IMR-90 (cell line): ENCODE results near the gene DOLPP1. TPM values are rescaled to one million over a fixed set of nuclear protein-coding genes. Genes with fewer than 3 reads are reported as not detected.

Experiments used
- ATAC-seq: fragments of 200-7000 bp; cut with Tn5 transposase; 2 replicates; pipeline ENCODE4 v1.9.1; 2020; ENCODE audit warnings: low read depth, mild to moderate bottlenecking, moderate library complexity
- BruUV-seq: library from RNA; stranded (reverse); fragments of 400-500 nt; replicated peaks from 2 replicates; lab custom pipeline; 2021; lab: Mats Ljungman, UMichigan
- CTCF ChIA-PET: fragments of 300-600 bp; formaldehyde crosslinking; extraction: SDS; loops from one replicate; lab custom pipeline; 2021; ENCODE audit warnings: antibody characterized with exemption; lab: Yijun Ruan, JAX
- POLR2A ChIA-PET: fragments of 300-600 bp; sonication (Branson Sonifier 250); formaldehyde crosslinking; loops from one replicate; lab custom pipeline; 2022; ENCODE audit warnings: antibody characterized with exemption; ENCODE audit not compliant: unreplicated experiment; lab: Charles Lee
- DNase-seq: peaks from one replicate; pipeline ENCODE4 v3.0.0; 2013
- H2AFZ ChIP-seq: replicated peaks from 2 replicates; pipeline ENCODE3; 2013; ENCODE audit warnings: low read length, mild to moderate bottlenecking; ENCODE audit not compliant: poor library complexity
- H2AK5ac ChIP-seq: 2 replicates; pipeline ENCODE4 v1.6.1; 2013; ENCODE audit warnings: low read depth, low read length, inconsistent platforms
- H2AK9ac ChIP-seq: replicated peaks from 2 replicates; pipeline ENCODE3; 2013; ENCODE audit warnings: mild to moderate bottlenecking, low read depth, low read length, moderate library complexity; ENCODE audit not compliant: poor library complexity
- H2BK120ac ChIP-seq: 2 replicates; pipeline ENCODE4 v1.6.1; 2013; ENCODE audit warnings: low read depth, low read length, inconsistent platforms
- H2BK15ac ChIP-seq: 3 replicates; pipeline ENCODE4 v1.6.1; 2013; ENCODE audit warnings: low read depth, low read length, inconsistent platforms
- H2BK20ac ChIP-seq: 2 replicates; pipeline ENCODE4 v1.6.1; 2013; ENCODE audit warnings: low read depth, mild to moderate bottlenecking, inconsistent platforms, low read length, moderate library complexity
- H2BK5ac ChIP-seq: 2 replicates; pipeline ENCODE4 v1.6.1; 2013; ENCODE audit warnings: mild to moderate bottlenecking, low read depth, low read length, inconsistent platforms; ENCODE audit not compliant: poor library complexity, severe bottlenecking
- H3K14ac ChIP-seq: replicated peaks from 2 replicates; pipeline ENCODE4 v1.6.1; 2013; ENCODE audit warnings: low read depth, low read length, inconsistent platforms
- H3K18ac ChIP-seq: 2 replicates; pipeline ENCODE4 v1.6.1; 2013; ENCODE audit warnings: low read depth, low read length, control low read depth
- H3K23ac ChIP-seq: 2 replicates; pipeline ENCODE4 v1.6.1; 2013; ENCODE audit warnings: low read depth, low read length, inconsistent platforms
- H3K27ac ChIP-seq: 2 replicates; pipeline ENCODE4 v1.5.1; 2013; ENCODE audit warnings: mild to moderate bottlenecking, control low read depth, low read length; ENCODE audit not compliant: insufficient read depth
- H3K27me3 ChIP-seq: 2 replicates; pipeline ENCODE4 v1.6.1; 2013; ENCODE audit warnings: low read length; ENCODE audit not compliant: control insufficient read depth, insufficient read depth
- H3K36me3 ChIP-seq: 2 replicates; pipeline ENCODE4 v1.6.1; 2013; ENCODE audit warnings: low read length, mixed read lengths; ENCODE audit not compliant: control insufficient read depth, insufficient read depth
- H3K4ac ChIP-seq: 2 replicates; pipeline ENCODE4 v1.6.1; 2013; ENCODE audit warnings: low read depth, low read length, inconsistent platforms
- H3K4me1 ChIP-seq: 2 replicates; pipeline ENCODE4 v1.6.1; 2013; ENCODE audit warnings: low read length, mixed read lengths; ENCODE audit not compliant: control insufficient read depth, insufficient read depth
- H3K4me2 ChIP-seq: 2 replicates; pipeline ENCODE4 v1.6.1; 2013; ENCODE audit warnings: low read depth, mild to moderate bottlenecking, control low read depth, low read length, moderate library complexity
- H3K4me3 ChIP-seq: 2 replicates; pipeline ENCODE4 v1.5.1; 2013; ENCODE audit warnings: low read depth, mild to moderate bottlenecking, control low read depth, low read length, moderate library complexity; ENCODE audit not compliant: insufficient read depth
- H3K56ac ChIP-seq: 2 replicates; pipeline ENCODE4 v1.6.1; 2013; ENCODE audit warnings: low read length, inconsistent platforms; ENCODE audit not compliant: insufficient read depth; ENCODE audit errors: extremely low read depth
- H3K79me1 ChIP-seq, 2 experiments: 2 replicates each; pipeline ENCODE4 v1.6.1; 2013; ENCODE audit warnings: low read length in 2 of 2, inconsistent platforms in 1 of 2, low read depth in 1 of 2
- H3K9ac ChIP-seq: 2 replicates; pipeline ENCODE4 v1.6.1; 2013; ENCODE audit warnings: low read depth, low read length, control low read depth
- H3K9me1 ChIP-seq: 2 replicates; pipeline ENCODE4 v1.6.1; 2013; ENCODE audit warnings: low read length, inconsistent platforms; ENCODE audit not compliant: insufficient read depth
- H3K9me3 ChIP-seq: 2 replicates; pipeline ENCODE4 v1.6.1; 2013; ENCODE audit warnings: low read length; ENCODE audit not compliant: control insufficient read depth, insufficient read depth
- H4K20me1 ChIP-seq: 2 replicates; pipeline ENCODE4 v1.6.1; 2013; ENCODE audit warnings: low read length, inconsistent platforms; ENCODE audit not compliant: insufficient read depth
- H4K5ac ChIP-seq: 2 replicates; pipeline ENCODE4 v1.6.1; 2013; ENCODE audit warnings: mild to moderate bottlenecking, low read depth, low read length, control low read depth
- H4K8ac ChIP-seq, 2 experiments: 2 replicates each; pipeline ENCODE4 v1.6.1; 2013; ENCODE audit warnings: low read depth in 2 of 2, low read length in 2 of 2, control low read depth in 1 of 2, inconsistent platforms in 1 of 2
- H4K91ac ChIP-seq: 2 replicates; pipeline ENCODE4 v1.6.1; 2013; ENCODE audit warnings: low read depth, low read length, inconsistent platforms; ENCODE audit not compliant: insufficient read depth
- BHLHE40 ChIP-seq: fragments of 150-350 bp; IDR thresholded peaks from 2 replicates; pipeline ENCODE4 v1.6.1; 2016; ENCODE audit warnings: mild to moderate bottlenecking, low read depth, low read length
- CEBPB ChIP-seq: IDR thresholded peaks from 2 replicates; pipeline ENCODE4 v1.6.1; 2012; ENCODE audit warnings: low read depth, low read length, improper control_type of control experiment
- CHD1 ChIP-seq: IDR thresholded peaks from 2 replicates; pipeline ENCODE4 v1.6.1; 2012; ENCODE audit warnings: low read depth, low read length, improper control_type of control experiment
- ELK1 ChIP-seq: fragments of 150-350 bp; IDR thresholded peaks from 2 replicates; pipeline ENCODE4 v1.6.1; 2016; ENCODE audit warnings: low read depth, mild to moderate bottlenecking, low read length, moderate library complexity, borderline replicate concordance
- FOS ChIP-seq: fragments of 150-350 bp; IDR thresholded peaks from 2 replicates; pipeline ENCODE4 v1.6.1; 2016; ENCODE audit warnings: low read depth, low read length
- MAFK ChIP-seq: IDR thresholded peaks from 2 replicates; pipeline ENCODE4 v1.6.1; 2012; ENCODE audit warnings: low read depth, low read length, improper control_type of control experiment
- MAZ ChIP-seq: IDR thresholded peaks from 2 replicates; pipeline ENCODE4 v1.6.1; 2012; ENCODE audit warnings: low read depth, mild to moderate bottlenecking, low read length, improper control_type of control experiment, moderate library complexity, borderline replicate concordance
- MXI1 ChIP-seq: IDR thresholded peaks from 2 replicates; pipeline ENCODE4 v1.6.1; 2012; ENCODE audit warnings: low read depth, mild to moderate bottlenecking, low read length, moderate library complexity, borderline replicate concordance
- NFE2L2 ChIP-seq: fragments of 150-350 bp; IDR thresholded peaks from 2 replicates; pipeline ENCODE4 v1.6.1; 2016; ENCODE audit warnings: low read depth, mild to moderate bottlenecking, low read length
- POLR2A ChIP-seq: IDR thresholded peaks from 2 replicates; pipeline ENCODE4 v1.6.1; 2012; ENCODE audit warnings: mild to moderate bottlenecking, low read depth, low read length
- RAD21 ChIP-seq: IDR thresholded peaks from 2 replicates; pipeline ENCODE4 v1.6.1; 2012; ENCODE audit warnings: low read length, improper control_type of control experiment
- RCOR1 ChIP-seq: IDR thresholded peaks from 2 replicates; pipeline ENCODE4 v1.6.1; 2012; ENCODE audit warnings: mild to moderate bottlenecking, low read length, improper control_type of control experiment; ENCODE audit not compliant: insufficient replicate concordance
- RFX5 ChIP-seq: IDR thresholded peaks from 2 replicates; pipeline ENCODE4 v1.8.0; 2012; ENCODE audit warnings: low read depth, mild to moderate bottlenecking, low read length, moderate library complexity
- SMC3 ChIP-seq: fragments of 150-350 bp; IDR thresholded peaks from 2 replicates; pipeline ENCODE4 v1.6.1; 2016; ENCODE audit warnings: low read depth, mild to moderate bottlenecking, antibody characterized with exemption, low read length, moderate library complexity
- USF2 ChIP-seq: fragments of 150-350 bp; IDR thresholded peaks from 2 replicates; pipeline ENCODE4 v1.6.1; 2017; ENCODE audit warnings: mild to moderate bottlenecking, antibody characterized with exemption, low read length, low read depth
- WGBS, 2 experiments: methylation state at CpG; one replicate each; pipeline versions ENCODE4 v1.1.5 to v1.1.7; 2013; ENCODE audit warnings: missing lambda C conversion rate in 2 of 2; ENCODE audit not compliant: insufficient read length in 1 of 2; ENCODE audit errors: extremely low coverage in 2 of 2; 5-methylcytosine and 5-hydroxymethylcytosine counted together
- dilution Hi-C: fragments of 300-500 bp; cut with HindIII; formaldehyde crosslinking; loops from one replicate; pipeline ENCODE4 v1.14.3; 2018; ENCODE audit warnings: low sequenced_read_pairs; ENCODE audit not compliant: unreplicated experiment
- in situ Hi-C: fragments of 300-500 bp; cut with MboI; formaldehyde crosslinking; loops from 3 replicates; pipeline ENCODE4 v1.14.3; 2019; ENCODE audit warnings: low sequenced_read_pairs, inconsistent platforms, mixed read lengths
- intact Hi-C: fragments of 100-400 bp; cut with micrococcal nuclease; formaldehyde crosslinking; loops from 2 replicates; pipeline ENCODE4 v1.10.0; 2022
- polyA plus RNA-seq, 3 experiments: library from polyadenylated mRNA; depleted of rRNA; stranded (reverse); fragments of >200 nt; gene quantifications; 2 replicates each; pipeline ENCODE4 v1.2.3, GENCODE V29; 2012; ENCODE audit warnings: low replicate concordance in 1 of 3
- total RNA-seq: library from RNA; depleted of rRNA; stranded (reverse); fragments of >200 nt; gene quantifications from 2 replicates; pipeline ENCODE4 v1.2.3, GENCODE V29; 2012

DOLPP1 gene
- total and polyA plus RNA-seq, 2 of the 4 experiments (the other 2 are of a cell fraction) = 7.0 to 16.5 TPM

GRCh38 chr9:129059796-129060785, 20.8 kb upstream of the DOLPP1 start:
- H3K23ac ChIP-seq = no peak overlapping the region
- H3K9me3 ChIP-seq = no peaks in the 10 kb centered on the region
- no peaks in the 10 kb centered on the region for H3K27me3 ChIP-seq
- H4K20me1 ChIP-seq = no peaks in the 10 kb centered on the region
- peaks cover 0 to 11% of the 10 kb centered on the region in 2 experiments; a peak in 1 of 4 replicates for H3K79me1 ChIP-seq
- H3K4me1 ChIP-seq = no peaks in the 10 kb centered on the region
- no peak overlapping the region for H3K18ac ChIP-seq
- H2AFZ ChIP-seq = no peak overlapping the region
- ChIA-PET CTCF (no interaction called here), POLR2A (no interaction called here)
- H4K8ac ChIP-seq = no peak overlapping the region
- H2BK15ac ChIP-seq = no peak overlapping the region
- H3K4ac ChIP-seq = no peak overlapping the region
- 95% methylated on average over 7 of the region's 37 CpGs; no CpG with 5 or more reads in 1 of the 2 experiments for WGBS, 2 experiments
- peaks cover 43% of the 10 kb centered on the region for H3K36me3 ChIP-seq
- dilution Hi-C loops = no loop called here
- ATAC-seq = no peak
- no peak overlapping the region for H3K9ac ChIP-seq
- H2BK120ac ChIP-seq = no peak overlapping the region
- H2BK20ac ChIP-seq = no peak overlapping the region
- intact Hi-C loops = no loop called here
- no peak overlapping the region for H3K27ac ChIP-seq
- H3K4me2 ChIP-seq = no peak overlapping the region
- H3K9me1 ChIP-seq = no peaks in the 10 kb centered on the region
- no peak overlapping the region for H2BK5ac ChIP-seq
- BruUV-seq = no TSS peak
- DNase-seq = no peak
- no peak overlapping the region for H3K4me3 ChIP-seq
- no peak overlapping the region for H2AK9ac ChIP-seq
- H4K5ac ChIP-seq = no peak overlapping the region
- in situ Hi-C loops = no loop called here
- no peak overlapping the region for H2AK5ac ChIP-seq
- H4K91ac ChIP-seq = no peak overlapping the region
- no peak overlapping the region for H3K14ac ChIP-seq
- H3K56ac ChIP-seq = no peak overlapping the region
- TF ChIP-seq MXI1 (no peak), MAFK (no peak), RFX5 (no peak), SMC3 (no peak), CHD1 (no peak), ELK1 (no peak), USF2 (no peak), RAD21 (no peak), BHLHE40 (no peak), CEBPB (no peak), RCOR1 (no peak), POLR2A (no peak), MAZ (no peak), NFE2L2 (no peak), FOS (no peak)
